Psoas muscle (tissue), 8 donors: ENCODE measurements around the gene TMEM267. TPM values are rescaled to one million over a fixed set of nuclear protein-coding genes. Genes with fewer than 3 reads are reported as not detected.
"Not testable (repeated sequence)": the region's sequence is repeated elsewhere in the genome, so short reads cannot be mapped to it uniquely, and the experiment has no call there.

Source experiments
- ATAC-seq, 4 donors: fragments of 200-7000 bp; cut with Tn5 transposase; one replicate each; pipeline ENCODE4 v1.9.1; 2020; ENCODE audit warnings: moderate library complexity in 3 of 4, mild to moderate bottlenecking in 2 of 4
- DNase-seq, 2 donors: peaks; one replicate each; pipeline ENCODE4 v3.0.0-alpha.2; 2020
- H3K27ac ChIP-seq: fragments of 200-600 bp; one replicate; pipeline ENCODE4 v1.8.0; 2022
- H3K27me3 ChIP-seq, 3 donors: fragments of 200-600 bp in 1 of 3; one replicate each; pipeline versions ENCODE4 v1.6.1 to v1.8.0; 2013 to 2022; ENCODE audit warnings: low read length in 2 of 3, mild to moderate bottlenecking in 2 of 3, moderate library complexity in 1 of 3; ENCODE audit not compliant: insufficient read depth in 3 of 3
- H3K36me3 ChIP-seq, 2 donors: fragments of 200-600 bp in 1 of 2; one replicate each; pipeline versions ENCODE4 v1.6.1 to v1.8.0; 2013 to 2022; ENCODE audit warnings: low read depth in 1 of 2, mild to moderate bottlenecking in 1 of 2, moderate library complexity in 1 of 2; ENCODE audit not compliant: insufficient read depth in 1 of 2
- H3K4me1 ChIP-seq: fragments of 200-600 bp; one replicate; pipeline ENCODE4 v1.8.0; 2022
- H3K4me3 ChIP-seq: fragments of 200-600 bp; one replicate; pipeline ENCODE4 v1.8.0; 2022; ENCODE audit warnings: mild to moderate bottlenecking
- H3K9me3 ChIP-seq: fragments of 200-600 bp; one replicate; pipeline ENCODE4 v1.8.0; 2022
- CTCF ChIP-seq: fragments of 200-600 bp; IDR thresholded peaks from one replicate; pipeline ENCODE4 v1.8.0; 2022; ENCODE audit warnings: antibody characterized with exemption
- WGBS, 3 donors: extraction: QIAGEN DNeasy Blood & Tissue Kit; methylation state at CpG; one replicate each; pipeline versions ENCODE4 v1.1.6 to v1.1.7; 2013; 5-methylcytosine and 5-hydroxymethylcytosine counted together
- intact Hi-C, 2 donors: fragments of 100-400 bp; cut with DNase I; formaldehyde crosslinking; loops; one replicate each; pipeline versions ENCODE4 v1.11.0 to v1.14.2; 2022
- polyA plus RNA-seq, 3 donors: library from polyadenylated mRNA; stranded (reverse); fragments of 200-250 nt; gene quantifications; one replicate each; pipeline ENCODE4 v1.2.3, GENCODE V29; 2013
- total RNA-seq, 4 donors: library from RNA; stranded (reverse); fragmentation: NEBNext Ultra II Directional in 2 of 4; extraction: Animal tissue kit (Norgen Biotek cat#: 25700) in 2 of 4; gene quantifications; one replicate each; pipeline versions ENCODE4 v1.2.1 to v1.2.4, GENCODE V29; 2021 to 2023
- donor health status: healthy with polysubstance abuse.
- donor health status: DM: no; HTN: no; CAD: no; lungs with moderate emphysema.
- donor health status: Bipolar disorder and iron deficiency.
- donor health status: healthy.
- donor health status: DM: yes; HTN: yes; CAD: no.
- donor health status: DM: no; HTN: no; CAD: no.
- donor health status: DM: no; HTN: no; CAD: no.
- donor health status: DM: yes; HTN: yes; CAD: no.

The TMEM267 gene
- total and polyA plus RNA-seq, 7 donors = 2.6 to 9.2 (median 5.9) TPM

GRCh38 chr5:43467100-43467499, 16.6 kb downstream of the TMEM267 start:
- no peak for ATAC-seq
- intact Hi-C loops = no loop called here
- H3K9me3 ChIP-seq = peaks cover 26% of the 10 kb centered on the region
- H3K4me3 ChIP-seq = no peak overlapping the region
- H3K27ac ChIP-seq = no peak overlapping the region
- TF ChIP-seq CTCF = no peak
- DNase-seq = no peak
- H3K27me3 ChIP-seq = no peaks in the 10 kb centered on the region
- no peaks in the 10 kb centered on the region for H3K4me1 ChIP-seq
- H3K36me3 ChIP-seq = peaks cover 0 to 9% of the 10 kb centered on the region in 2 donors

- H3K4me1 ChIP-seq, H3K36me3 ChIP-seq, H3K4me3 ChIP-seq, DNase-seq, ATAC-seq, H3K27ac ChIP-seq, H3K27me3 ChIP-seq, intact Hi-C loops: not testable (repeated sequence)
- H3K9me3 ChIP-seq = peaks cover 17% of the 10 kb centered on the region
- 95 to 100% (median 99%) methylated on average over 3 of the region's 3 CpGs for WGBS, 3 donors
Observed at GRCh38 chr5:43465455-43465854, 18.2 kb downstream of the TMEM267 start.

GRCh38 chr5:43461066-43461465, 22.6 kb downstream of the TMEM267 start:
- no peak for ATAC-seq
- Histone ChIP-seq H3K27me3 (no peaks in the 10 kb centered on the region), H3K36me3 (peaks cover 0 to under 1% of the 10 kb centered on the region in 2 donors), H3K4me3 (no peak overlapping the region), H3K27ac (no peak overlapping the region), H3K4me1 (no peaks in the 10 kb centered on the region), H3K9me3 (peaks cover 18% of the 10 kb centered on the region)
- 95 to 100% (median 100%) methylated on average over 1 of the region's 1 CpG for WGBS, 3 donors
- intact Hi-C loops = no loop called here
- no peak for DNase-seq
- no peak for TF ChIP-seq CTCF

- intact Hi-C loops = no loop called here
- 94 to 97% (median 96%) methylated on average over 3 of the region's 3 CpGs for WGBS, 3 donors
- no peak for TF ChIP-seq CTCF
- no peak overlapping the region for H3K27ac ChIP-seq
- no peaks in the 10 kb centered on the region for H3K36me3 ChIP-seq
- H3K9me3 ChIP-seq = peaks cover 14% of the 10 kb centered on the region
- ATAC-seq (no peak), DNase-seq (no peak)
- no peaks in the 10 kb centered on the region for H3K27me3 ChIP-seq
- no peak overlapping the region for H3K4me3 ChIP-seq
- H3K4me1 ChIP-seq = no peaks in the 10 kb centered on the region
Observed at GRCh38 chr5:43456556-43456955, 27.1 kb downstream of the TMEM267 start.

GRCh38 chr5:43441575-43441974, 42.1 kb downstream of the TMEM267 start:
- H3K4me1 ChIP-seq, intact Hi-C loops, H3K27ac ChIP-seq, H3K4me3 ChIP-seq, H3K27me3 ChIP-seq, ATAC-seq, DNase-seq: not testable (repeated sequence)
- Histone ChIP-seq H3K9me3 (peaks cover 11% of the 10 kb centered on the region), H3K36me3 (peaks cover 0 to 19% of the 10 kb centered on the region in 2 donors)

- H3K27ac ChIP-seq = no peak overlapping the region
- no peaks in the 10 kb centered on the region for H3K36me3 ChIP-seq
- no peak for TF ChIP-seq CTCF
- WGBS, 3 donors = 96 to 97% (median 97%) methylated on average over 3 of the region's 3 CpGs
- H3K4me1 ChIP-seq = peaks cover 10% of the 10 kb centered on the region
- H3K9me3 ChIP-seq = peaks cover 11% of the 10 kb centered on the region
- intact Hi-C loops = no loop called here
- DNase-seq (no peak), ATAC-seq (no peak)
- H3K27me3 ChIP-seq = no peaks in the 10 kb centered on the region
- no peak overlapping the region for H3K4me3 ChIP-seq
Observed at GRCh38 chr5:43437062-43437660, 46.5 kb downstream of the TMEM267 start.
